ENCODE results near the gene STKLD1. TPM values are rescaled to one million over a fixed set of nuclear protein-coding genes. Genes with fewer than 3 reads are reported as not detected.
A peak's percentile ranks its signal among the peaks of the same experiment; 100 is the strongest.

The STKLD1 gene
- total RNA-seq, 1 donor from 2014 or later: 0.41 TPM

DNA sequence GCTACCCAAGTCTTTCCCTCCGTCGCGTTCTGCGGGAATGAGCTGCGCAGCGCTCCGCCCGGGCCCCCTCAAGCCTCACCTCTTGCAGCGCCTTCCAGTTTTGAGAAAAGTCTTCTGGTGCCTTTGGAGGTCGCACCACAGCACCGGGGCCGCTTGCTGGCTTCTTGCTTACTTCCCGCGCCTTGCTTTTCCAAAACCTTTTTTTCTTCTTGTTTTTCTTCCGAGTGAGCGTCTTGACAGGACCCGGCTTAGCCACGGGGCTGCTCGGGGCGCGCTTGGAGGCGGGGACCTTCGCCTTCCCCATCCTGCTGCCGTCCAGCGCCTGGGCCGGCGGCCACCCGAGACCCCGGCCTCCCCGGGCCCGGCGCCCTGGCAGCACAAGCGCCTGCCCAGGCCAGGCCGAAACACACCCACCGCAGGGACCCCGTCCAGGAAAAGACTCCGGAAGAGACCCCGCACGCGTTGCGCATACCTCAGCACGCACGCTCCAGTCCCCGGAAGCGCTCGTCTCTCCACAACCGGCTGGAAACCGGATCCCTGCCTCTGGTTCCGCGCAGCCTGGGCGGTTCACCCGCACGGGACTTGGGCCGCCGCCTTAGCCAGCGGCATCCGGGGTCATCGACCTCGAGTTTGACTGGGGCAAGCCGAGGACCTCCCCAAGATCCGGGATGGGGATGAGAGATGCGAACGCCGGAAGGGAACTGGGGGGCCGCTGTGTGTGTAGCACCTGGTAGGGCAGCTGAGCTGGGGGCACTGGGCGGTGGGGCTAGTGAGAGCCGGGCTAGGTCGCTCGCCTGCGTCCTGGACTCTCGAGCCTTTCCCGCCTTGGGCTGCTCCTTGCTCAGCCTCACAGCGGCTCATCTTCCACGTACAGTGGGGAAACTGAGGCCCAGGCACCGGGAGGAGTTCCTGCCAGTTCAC lies 41.6 kb downstream of the STKLD1 start, which contains the start of gene REXO4:
Gene REXO4, minus strand, starts transcription at position 470 of the 921 bp plus-strand sequence. Its CDS starts 166 bp downstream, at position 304.
- DNase-seq: peak; percentile 93

DNA sequence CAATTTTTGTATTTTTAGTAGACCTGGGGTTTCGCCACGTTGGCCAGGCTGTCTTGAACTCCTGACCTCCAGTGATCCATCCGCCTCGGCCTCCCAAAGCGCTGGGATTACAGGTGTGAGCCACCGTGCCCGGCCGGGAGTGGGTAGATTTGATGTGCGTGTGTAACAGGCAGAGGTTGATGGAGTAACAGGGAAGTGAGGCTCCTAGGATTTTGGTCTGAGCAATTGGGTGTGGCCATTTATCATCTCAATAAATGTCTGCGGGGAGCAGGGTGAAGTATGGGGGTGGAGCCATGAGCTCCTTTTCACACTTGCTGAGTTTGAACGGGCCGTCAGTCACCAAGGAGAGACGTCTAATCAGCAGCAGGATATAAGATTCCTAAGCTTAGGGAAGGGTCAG lies 42.8 kb downstream of the STKLD1 start:
- no peak for DNase-seq

DNA sequence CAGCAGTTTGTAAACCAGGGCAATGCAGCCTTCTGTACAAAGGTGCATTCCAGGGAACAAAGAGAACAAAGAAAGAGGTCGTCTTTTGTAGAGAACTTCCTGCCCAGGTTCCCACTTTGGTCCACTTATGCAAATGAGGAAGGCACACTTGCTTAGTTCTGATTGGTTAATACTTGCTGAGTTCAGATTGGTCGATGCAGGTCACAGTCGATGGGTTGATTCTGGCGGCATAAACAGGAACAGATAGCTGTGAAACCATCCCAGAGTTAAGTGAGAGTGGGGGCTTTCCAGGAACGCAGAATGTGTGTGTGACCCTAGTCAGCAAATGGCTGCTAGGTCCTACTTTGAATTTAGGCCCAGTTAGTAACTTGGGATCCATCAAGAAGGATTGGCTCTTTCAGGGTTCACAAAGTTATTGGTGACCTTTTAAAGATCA lies 44.2 kb downstream of the STKLD1 start:
- DNase-seq: no peak

DNA sequence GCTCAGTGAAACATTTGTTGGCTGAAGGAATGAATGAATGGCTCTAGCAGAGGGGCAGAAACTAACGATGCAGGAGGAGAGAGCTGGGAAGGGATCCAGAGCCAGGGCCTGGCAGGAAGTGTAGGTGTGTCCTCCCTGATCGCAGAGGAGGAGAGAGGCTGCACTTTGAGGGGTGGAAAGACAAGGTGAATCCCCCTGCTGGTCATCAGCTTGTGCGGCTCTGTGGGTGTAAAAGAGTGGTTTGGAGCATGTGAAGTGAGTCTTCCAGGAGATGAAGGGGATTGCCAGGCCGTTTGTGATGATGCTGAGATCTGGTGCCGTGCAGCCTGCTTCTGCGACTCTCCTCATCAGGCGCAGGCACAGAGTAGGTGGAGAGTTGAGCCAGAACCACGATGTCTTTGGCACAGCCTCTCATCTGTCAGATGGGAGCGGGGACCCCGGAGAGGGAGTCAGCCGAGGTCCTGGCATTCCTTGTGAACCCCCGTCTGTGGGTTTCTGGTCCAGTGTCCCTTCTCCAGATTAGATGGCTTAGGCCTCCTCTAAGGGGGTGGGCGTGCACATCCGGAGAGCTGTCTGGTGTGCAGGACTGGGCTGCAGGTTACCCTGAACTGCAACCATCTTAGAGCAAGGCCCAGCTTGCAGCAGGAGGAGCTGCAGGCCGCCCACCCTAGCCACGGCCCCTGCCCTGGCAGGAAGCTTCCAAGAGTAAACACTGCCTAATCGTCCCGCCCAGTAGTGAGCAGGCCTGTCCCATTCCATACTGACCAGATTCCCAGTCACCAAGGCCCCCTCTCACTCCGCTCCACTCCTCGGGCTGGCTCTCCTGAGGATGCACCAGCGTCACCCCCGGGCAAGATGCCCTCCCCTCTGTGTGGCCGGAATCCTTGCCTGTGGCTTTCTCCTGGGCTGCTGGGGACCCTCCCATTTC lies 45.7 kb downstream of the STKLD1 start, which contains the start of gene ADAMTS13:
Gene ADAMTS13, plus strand, starts transcription at position 753 of the 928 bp plus-strand sequence. Its CDS starts 77 bp downstream, at position 830.
- DNase-seq: no peak

DNA sequence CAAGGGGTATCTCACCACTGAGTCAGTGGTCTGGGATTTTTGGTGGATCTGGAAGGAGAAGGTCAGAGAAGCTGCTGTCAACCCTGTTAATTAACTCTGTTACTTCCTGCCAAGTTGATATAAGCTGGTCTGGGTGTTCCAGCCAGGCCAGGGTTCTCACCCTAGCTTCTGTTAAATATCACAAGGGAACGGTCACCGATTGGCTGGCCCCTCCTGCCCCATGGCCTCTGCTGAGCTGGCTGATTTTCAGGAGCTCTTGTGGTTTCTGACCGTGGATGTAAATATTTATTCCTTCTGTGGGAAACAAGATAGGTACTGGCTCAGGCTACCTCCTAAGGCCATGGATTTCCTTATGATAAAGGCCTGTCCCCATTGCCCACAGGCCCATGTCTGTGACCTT lies 47.0 kb downstream of the STKLD1 start:
- no peak for DNase-seq

DNA sequence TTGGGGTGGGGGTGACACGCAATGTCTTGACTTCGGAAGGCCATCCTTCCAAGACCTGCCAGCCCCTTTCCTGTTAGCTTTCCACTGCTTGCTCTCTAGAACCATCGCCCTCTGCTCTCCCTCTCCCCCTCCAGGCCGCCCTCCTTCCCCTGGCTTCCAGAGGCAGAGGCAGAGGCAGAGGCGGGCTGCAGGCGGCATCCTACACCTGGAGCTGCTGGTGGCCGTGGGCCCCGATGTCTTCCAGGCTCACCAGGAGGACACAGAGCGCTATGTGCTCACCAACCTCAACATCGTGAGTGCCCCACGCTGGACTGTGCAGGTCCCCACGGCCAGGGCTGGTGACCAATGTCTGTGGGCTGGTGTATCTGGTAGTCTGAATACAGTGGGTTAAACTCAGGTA lies 48.0 kb downstream of the STKLD1 start:
- DNase-seq: no peak

DNA sequence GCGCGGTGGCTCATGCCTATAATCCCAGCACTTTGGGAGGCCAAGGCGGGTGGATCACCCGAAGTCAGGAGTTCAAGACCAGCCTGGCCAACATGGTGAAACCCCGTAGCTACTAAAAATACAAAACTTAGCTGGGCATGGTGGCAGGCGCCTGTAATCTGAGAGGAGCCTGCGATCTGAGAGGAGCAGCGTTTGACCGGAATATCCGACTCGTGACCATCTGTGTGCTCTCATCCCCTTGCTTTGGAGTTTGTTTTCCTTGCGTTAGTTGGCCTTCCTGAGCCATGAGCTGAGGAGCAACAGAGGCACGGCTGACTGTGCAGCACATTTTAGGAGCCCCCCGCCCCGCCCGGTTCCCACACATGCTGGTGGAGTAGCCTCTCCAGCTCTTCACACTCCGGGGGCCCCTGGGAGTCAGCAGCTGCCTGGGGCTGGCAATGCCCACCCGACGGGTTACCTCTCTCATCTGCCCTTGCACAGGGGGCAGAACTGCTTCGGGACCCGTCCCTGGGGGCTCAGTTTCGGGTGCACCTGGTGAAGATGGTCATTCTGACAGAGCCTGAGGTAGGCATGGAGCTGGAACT lies 49.0 kb downstream of the STKLD1 start:
- DNase-seq: peak; percentile 16

DNA sequence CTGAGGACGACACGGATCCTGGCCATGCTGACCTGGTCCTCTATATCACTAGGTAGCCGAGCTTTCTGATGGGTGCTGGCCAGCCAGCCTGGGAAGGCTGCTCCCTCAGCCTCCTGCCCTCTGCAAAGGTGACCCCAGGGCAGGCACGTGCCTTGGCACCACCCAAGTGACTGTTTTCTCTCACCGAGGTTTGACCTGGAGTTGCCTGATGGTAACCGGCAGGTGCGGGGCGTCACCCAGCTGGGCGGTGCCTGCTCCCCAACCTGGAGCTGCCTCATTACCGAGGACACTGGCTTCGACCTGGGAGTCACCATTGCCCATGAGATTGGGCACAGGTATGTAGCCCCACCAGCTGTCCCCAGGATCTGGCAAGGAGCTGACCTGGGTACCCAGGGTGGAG lies 49.8 kb downstream of the STKLD1 start:
- DNase-seq: no peak

DNA sequence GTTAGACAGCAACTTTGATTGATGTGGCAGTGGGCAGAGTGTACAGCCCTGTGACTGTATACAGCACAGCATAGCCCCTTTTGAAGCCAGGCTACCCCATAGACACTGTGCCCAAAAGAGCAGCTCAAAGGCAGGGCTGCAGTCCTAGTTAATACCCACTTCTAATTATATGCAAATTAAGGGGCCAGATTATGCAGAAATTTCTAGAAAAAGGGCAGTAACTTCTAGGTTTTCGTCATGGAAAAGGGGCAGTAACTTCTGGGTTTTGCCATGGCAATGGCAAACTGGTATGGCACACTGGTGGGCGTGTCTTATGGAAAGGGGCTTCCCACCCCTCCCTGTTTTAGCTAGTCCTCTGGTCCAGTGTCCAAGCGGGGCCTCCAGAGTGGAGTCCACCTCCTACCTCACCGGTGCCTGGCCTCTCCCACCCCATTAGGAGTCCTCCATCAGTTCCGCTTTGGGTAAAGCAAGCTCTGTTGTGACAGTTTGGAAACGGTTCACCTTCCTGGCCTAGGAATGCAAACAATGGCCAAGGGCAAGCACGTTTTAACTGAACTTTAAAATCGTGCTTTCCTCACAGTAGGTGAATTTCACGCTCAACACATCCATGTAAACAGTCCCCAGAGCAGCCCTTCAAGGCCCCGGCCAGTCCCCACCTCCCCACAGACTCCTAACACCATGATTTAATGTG lies 51.6 kb downstream of the STKLD1 start:
- DNase-seq: no peak

DNA sequence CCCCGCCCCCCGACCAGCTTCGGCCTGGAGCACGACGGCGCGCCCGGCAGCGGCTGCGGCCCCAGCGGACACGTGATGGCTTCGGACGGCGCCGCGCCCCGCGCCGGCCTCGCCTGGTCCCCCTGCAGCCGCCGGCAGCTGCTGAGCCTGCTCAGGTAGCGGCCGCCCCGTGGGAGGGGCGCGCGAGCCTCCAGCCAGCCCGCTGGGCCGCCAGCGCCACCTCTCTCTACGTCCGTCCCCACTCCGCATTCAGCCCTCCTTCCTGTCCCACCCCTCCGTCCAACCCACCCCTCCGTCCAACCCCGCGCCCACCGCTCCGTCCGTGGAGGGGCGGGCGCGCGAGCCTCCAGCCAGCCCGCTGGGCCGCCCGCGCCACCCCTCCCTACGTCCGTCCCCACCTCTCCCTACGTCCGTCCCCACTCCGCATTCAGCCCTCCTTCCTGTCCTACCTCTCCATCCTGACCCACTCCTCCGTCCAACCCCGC lies 52.5 kb downstream of the STKLD1 start:
- peak; percentile 62 for DNase-seq

DNA sequence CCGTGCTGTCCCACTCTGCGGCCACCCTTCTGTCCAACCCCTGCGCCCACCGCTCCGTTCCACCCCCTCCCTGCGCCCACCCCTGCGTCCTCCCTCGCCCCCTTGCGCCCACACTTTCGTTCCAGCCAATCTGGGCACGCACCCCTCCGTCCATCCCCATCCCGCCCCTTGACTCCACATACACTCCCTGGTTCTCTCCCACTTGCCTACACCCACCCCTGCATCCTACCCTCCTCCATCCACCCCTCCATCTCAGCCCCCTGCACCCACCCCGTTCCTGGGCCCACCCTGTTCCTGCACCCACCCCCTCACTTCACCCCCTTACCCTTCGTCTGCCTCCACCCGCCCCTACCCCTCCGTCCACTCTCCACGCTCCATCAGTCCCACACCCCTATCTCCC lies 53.0 kb downstream of the STKLD1 start:
- no peak for DNase-seq

DNA sequence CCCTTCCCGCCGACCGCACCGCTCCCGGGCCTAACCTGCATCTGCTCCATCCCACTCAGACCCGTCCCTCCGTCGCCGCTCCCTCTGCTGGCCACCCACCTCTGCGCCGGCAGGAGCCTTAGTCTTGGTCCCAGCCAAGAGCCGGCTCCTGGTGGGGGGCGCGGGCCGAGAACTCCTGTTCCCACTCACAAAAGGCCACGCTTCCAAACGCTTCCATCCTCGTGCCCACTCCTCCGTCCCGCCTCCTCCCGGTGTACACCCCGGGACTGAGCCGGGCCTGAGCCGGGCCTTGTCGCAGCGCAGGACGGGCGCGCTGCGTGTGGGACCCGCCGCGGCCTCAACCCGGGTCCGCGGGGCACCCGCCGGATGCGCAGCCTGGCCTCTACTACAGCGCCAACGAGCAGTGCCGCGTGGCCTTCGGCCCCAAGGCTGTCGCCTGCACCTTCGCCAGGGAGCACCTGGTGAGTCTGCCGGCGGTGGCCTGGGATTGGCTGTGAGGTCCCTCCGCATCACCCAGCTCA lies 53.5 kb downstream of the STKLD1 start:
- DNase-seq: peak; percentile 52

DNA sequence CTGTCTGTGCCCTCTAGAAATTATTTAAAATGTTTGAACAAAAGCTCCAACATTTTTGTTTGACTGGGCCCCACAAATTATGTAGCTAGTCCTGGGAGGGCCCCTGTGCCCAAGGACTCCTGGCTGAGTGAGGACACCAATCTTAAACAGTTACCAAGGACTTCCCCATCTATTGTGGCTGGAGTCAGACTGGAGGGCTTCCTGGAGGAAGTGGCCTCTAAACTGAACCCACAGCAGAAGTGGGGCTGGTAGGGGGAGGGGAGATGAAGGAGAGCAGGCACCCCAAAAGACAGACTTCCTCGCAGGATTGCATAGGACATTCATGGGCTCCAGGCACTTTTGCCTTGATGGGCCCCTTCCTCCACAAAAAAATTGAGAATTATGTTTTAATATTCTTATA lies 54.1 kb downstream of the STKLD1 start:
- DNase-seq: no peak

DNA sequence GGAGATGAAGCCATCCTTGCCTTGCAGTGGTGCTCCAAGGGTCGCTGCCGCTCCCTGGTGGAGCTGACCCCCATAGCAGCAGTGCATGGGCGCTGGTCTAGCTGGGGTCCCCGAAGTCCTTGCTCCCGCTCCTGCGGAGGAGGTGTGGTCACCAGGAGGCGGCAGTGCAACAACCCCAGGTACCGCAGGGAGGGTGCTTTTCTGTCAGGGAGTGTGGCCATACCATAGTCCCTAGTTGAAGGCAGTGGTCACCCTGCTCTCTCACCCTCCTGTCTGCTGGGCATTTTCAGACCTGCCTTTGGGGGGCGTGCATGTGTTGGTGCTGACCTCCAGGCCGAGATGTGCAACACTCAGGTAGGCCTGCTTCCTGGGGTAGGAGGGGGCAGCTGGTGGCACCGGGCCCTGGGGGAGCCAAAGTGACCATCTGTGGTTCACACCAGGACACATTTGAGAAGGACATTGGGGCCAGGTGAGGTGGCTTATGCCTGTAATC lies 57.2 kb downstream of the STKLD1 start:
- no peak for DNase-seq

DNA sequence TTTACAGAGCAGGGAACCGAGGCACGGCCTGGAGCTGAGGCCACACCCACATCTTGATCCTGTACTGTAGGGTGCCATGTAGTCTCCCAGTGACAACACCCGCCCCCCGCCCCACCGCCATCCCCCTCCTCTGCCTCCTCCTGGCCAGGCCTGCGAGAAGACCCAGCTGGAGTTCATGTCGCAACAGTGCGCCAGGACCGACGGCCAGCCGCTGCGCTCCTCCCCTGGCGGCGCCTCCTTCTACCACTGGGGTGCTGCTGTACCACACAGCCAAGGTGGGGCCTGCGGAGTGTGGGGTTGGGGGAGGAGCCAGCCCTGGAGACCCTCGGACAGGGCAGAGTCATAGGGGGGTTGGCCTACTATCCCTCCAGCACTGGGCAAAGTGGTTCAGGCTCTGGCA lies 60.5 kb downstream of the STKLD1 start:
- DNase-seq: no peak

DNA sequence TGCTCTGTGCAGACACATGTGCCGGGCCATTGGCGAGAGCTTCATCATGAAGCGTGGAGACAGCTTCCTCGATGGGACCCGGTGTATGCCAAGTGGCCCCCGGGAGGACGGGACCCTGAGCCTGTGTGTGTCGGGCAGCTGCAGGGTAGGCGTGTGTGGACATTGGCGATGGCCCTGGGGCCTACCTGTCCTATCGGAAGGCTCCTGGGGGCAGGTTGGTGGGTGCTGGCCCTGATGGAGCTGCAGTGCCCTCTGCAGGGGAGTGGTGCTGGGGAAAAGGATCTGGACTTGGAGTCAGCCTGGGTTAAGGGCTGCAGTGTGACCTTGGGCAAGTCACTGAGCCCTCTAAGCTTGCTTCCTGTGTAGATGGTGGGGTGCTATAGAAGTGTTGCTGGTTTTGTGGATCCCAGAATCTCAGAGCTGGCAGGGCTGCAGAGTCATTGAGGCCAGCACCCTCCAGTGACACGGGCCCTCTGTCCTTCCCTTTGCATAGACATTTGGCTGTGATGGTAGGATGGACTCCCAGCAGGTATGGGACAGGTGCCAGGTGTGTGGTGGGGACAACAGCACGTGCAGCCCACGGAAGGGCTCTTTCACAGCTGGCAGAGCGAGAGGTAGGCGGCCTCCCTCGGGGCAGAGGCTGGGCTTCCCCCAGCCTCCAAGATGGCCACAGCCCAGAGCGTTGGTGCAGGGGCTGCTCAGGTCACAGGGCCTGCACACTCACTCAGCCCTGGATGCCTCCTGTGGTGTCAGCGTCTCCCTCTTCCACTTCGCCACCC lies 61.8 kb downstream of the STKLD1 start:
- DNase-seq: no peak

DNA sequence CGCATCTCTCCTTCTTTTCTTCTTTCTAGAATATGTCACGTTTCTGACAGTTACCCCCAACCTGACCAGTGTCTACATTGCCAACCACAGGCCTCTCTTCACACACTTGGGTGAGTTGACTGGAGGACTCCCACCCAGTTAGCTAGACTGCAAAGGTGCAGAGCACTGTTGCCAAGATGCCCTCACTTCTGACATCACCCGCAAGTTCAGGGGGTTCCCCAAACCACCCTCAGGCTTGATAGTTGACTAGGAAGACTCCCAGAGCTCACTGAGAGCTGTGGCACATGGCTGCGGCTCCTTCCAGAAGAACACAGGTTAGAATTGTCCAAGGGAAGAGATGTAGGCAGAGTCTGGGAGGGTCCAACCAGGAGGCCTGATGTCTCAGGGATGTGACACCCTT lies 63.2 kb downstream of the STKLD1 start:
- DNase-seq: no peak

DNA sequence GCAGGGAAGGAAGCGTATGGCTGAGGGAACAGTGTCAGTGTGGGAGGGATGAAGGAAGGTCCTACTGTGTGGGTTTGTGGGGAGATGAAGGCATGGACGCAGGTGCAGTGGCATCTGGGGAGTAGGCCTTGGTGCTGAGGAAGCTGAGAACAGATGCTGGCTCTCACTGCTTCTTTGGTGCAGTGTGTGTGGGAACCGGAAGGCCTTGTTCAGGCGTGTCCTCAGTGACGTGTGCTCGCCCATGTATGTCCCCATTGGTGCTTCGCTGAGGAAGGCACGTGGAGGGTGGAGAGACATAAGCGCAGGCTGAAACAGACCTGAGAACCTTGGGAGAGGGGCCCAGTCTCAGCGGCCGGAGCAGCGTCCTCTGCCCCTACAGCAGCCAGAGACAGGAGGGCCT lies 64.7 kb downstream of the STKLD1 start:
- no peak for DNase-seq

DNA sequence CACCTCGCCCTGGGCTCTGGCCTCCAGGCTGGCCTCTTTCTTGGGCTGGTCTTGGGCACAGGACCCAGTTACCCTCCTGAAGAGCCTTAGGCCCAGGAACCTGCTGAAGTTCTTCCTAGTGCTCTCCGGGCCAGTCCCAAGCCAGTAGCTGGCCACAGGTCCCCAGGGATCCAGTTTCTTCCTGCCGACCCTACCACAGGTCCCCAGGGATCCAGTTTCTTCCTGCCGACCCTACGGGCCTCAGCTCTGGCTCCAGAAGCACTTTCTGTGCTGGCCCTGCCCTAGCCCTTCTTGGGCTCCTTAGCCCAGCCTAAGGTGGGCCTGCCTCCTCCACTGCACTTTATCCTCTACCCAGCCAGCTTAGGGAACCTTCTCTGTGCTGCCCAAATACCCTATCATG lies 65.4 kb downstream of the STKLD1 start:
- no peak for DNase-seq

DNA sequence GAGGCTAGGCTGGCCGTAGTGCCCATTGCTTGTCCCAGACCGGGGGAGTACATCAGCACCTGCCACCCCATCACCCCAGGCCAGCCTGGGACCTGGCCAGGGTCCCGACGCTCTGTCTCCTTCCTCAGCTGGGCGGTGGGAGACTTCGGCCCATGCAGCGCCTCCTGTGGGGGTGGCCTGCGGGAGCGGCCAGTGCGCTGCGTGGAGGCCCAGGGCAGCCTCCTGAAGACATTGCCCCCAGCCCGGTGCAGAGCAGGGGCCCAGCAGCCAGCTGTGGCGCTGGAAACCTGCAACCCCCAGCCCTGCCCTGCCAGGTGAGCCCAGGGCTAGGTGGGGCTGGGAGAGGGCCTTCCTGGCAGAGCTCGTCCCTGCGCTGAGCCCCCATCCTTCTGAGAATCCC lies 67.1 kb downstream of the STKLD1 start:
- DNase-seq: no peak
